SK-N-SH (cell line): Measurements from ENCODE around the gene PLEKHG3. TPM values are rescaled to one million over a fixed set of nuclear protein-coding genes. Genes with fewer than 3 reads are reported as not detected.

Experiments
- CTCF ChIA-PET: fragments of 300-600, 350-600 bp; formaldehyde crosslinking; extraction: SDS; loops from one replicate; lab custom pipeline; 2021; lab: Yijun Ruan, JAX
- POLR2A ChIA-PET: fragments of 350-600 bp; sonication (Branson Sonifier 250); formaldehyde crosslinking; extraction: SDS; loops from one replicate; lab custom pipeline; 2020; ENCODE audit warnings: antibody characterized with exemption, inconsistent platforms; lab: Yijun Ruan, JAX
- DNase-seq: peaks from one replicate; pipeline ENCODE4 v3.0.0; 2012
- H2AFZ ChIP-seq: fragments of 200-600 bp; sonication (generic); 2 replicates; pipeline ENCODE4 v1.8.1; 2016; ENCODE audit warnings: antibody characterized with exemption, mild to moderate bottlenecking, low read depth
- H3F3A ChIP-seq: fragments of 200-600 bp; sonication (generic); replicated peaks from 2 replicates; pipeline ENCODE3; 2016; ENCODE audit warnings: antibody characterized with exemption, mild to moderate bottlenecking; ENCODE audit not compliant: insufficient read depth
- H3K27ac ChIP-seq, 2 experiments: fragments of 200-500 bp in 1 of 2; fragments of 200-600 bp in 1 of 2; sonication (Bioruptor generic) in 1 of 2; sonication (generic), shearing (Covaris generic) in 1 of 2; 2 replicates each; pipeline versions ENCODE4 v1.5.1 to v1.6.1; 2014 to 2016; ENCODE audit warnings: low read depth in 2 of 2, inconsistent platforms in 1 of 2, low read length in 1 of 2, mild to moderate bottlenecking in 1 of 2, mixed read lengths in 1 of 2
- H3K27me3 ChIP-seq: fragments of 200-600 bp; sonication (generic), shearing (Covaris generic); 2 replicates; pipeline ENCODE4 v1.6.1; 2016; ENCODE audit warnings: mixed run types; ENCODE audit not compliant: insufficient read depth
- H3K36me3 ChIP-seq, 2 experiments: fragments of 200-500 bp in 1 of 2; fragments of 200-600 bp in 1 of 2; sonication (Bioruptor generic) in 1 of 2; sonication (generic) in 1 of 2; replicated peaks in 1 of 2; 2 replicates each; pipeline versions ENCODE3 to v1.5.1; 2014 to 2016; ENCODE audit warnings: low read length in 1 of 2, mild to moderate bottlenecking in 1 of 2; ENCODE audit not compliant: insufficient read depth in 2 of 2, control insufficient read depth in 1 of 2
- H3K4me1 ChIP-seq, 2 experiments: fragments of 200-500 bp in 1 of 2; fragments of 200-600 bp in 1 of 2; sonication (Bioruptor generic) in 1 of 2; sonication (generic), shearing (Covaris generic) in 1 of 2; 2 replicates each; pipeline versions ENCODE4 v1.5.1 to v1.6.1; 2014 to 2016; ENCODE audit warnings: low read depth in 1 of 2, low read length in 1 of 2, mixed run types in 1 of 2; ENCODE audit not compliant: insufficient read depth in 2 of 2, control insufficient read depth in 1 of 2
- H3K4me2 ChIP-seq: fragments of 200-600 bp; sonication (generic), shearing (Covaris generic); 2 replicates; pipeline ENCODE4 v1.6.1; 2017; ENCODE audit warnings: mixed run types
- H3K4me3 ChIP-seq, 2 experiments: fragments of 200-500 bp in 1 of 2; fragments of 200-600 bp in 1 of 2; sonication (Bioruptor generic) in 1 of 2; sonication (generic), shearing (Covaris generic) in 1 of 2; 2 replicates each; pipeline versions ENCODE4 v1.5.1 to v1.8.1; 2014 to 2016; ENCODE audit warnings: low read depth in 2 of 2, inconsistent platforms in 1 of 2, low read length in 1 of 2, mild to moderate bottlenecking in 1 of 2, mixed read lengths in 1 of 2, moderate library complexity in 1 of 2
- H3K79me2 ChIP-seq: fragments of 200-600 bp; sonication (generic); 2 replicates; pipeline ENCODE4 v1.8.1; 2017; ENCODE audit warnings: mild to moderate bottlenecking; ENCODE audit not compliant: insufficient read depth
- H3K9ac ChIP-seq: fragments of 200-600 bp; sonication (generic); 2 replicates; pipeline ENCODE4 v1.6.1; 2017; ENCODE audit warnings: mixed run types
- H3K9me2 ChIP-seq: fragments of 200-600 bp; sonication (generic); 2 replicates; pipeline ENCODE4 v1.6.1; 2017; ENCODE audit warnings: mixed run types
- H3K9me3 ChIP-seq: fragments of 200-600 bp; sonication (generic); 2 replicates; pipeline ENCODE4 v1.6.1; 2017; ENCODE audit warnings: mixed run types, mild to moderate bottlenecking, moderate library complexity
- H4K20me1 ChIP-seq: fragments of 200-600 bp; sonication (generic); 2 replicates; pipeline ENCODE4 v1.6.1; 2017; ENCODE audit warnings: mild to moderate bottlenecking, mixed run types; ENCODE audit not compliant: insufficient read depth
- CHD2 ChIP-seq: fragments of 150-350 bp; IDR thresholded peaks from 2 replicates; pipeline ENCODE4 v1.6.1; 2018; ENCODE audit warnings: low read length; ENCODE audit not compliant: partially characterized antibody
- ELF1 ChIP-seq: IDR thresholded peaks from 2 replicates; pipeline ENCODE4 v1.4.0; 2012
- EP300 ChIP-seq, 2 experiments: IDR thresholded peaks; 2 replicates each; pipeline versions ENCODE4 v1.4.0 to v1.6.1; 2012; ENCODE audit warnings: borderline replicate concordance in 1 of 2, low read depth in 1 of 2, low read length in 1 of 2
- EZH2phosphoT487 ChIP-seq: fragments of 200-600 bp; sonication (generic); IDR thresholded peaks from 2 replicates; pipeline ENCODE4 v1.6.1; 2017; ENCODE audit warnings: low read depth, mixed run types, mild to moderate bottlenecking, antibody characterized with exemption, moderate library complexity, borderline replicate concordance
- FOSL2 ChIP-seq: IDR thresholded peaks from 2 replicates; pipeline ENCODE4 v1.4.0; 2012; ENCODE audit warnings: low read depth, mild to moderate bottlenecking, moderate library complexity, borderline replicate concordance
- FOXM1 ChIP-seq: IDR thresholded peaks from 2 replicates; pipeline ENCODE4 v1.4.0; 2012; ENCODE audit warnings: low read depth, mild to moderate bottlenecking
- GATA2 ChIP-seq: sonication (generic); formaldehyde crosslinking; IDR thresholded peaks from 2 replicates; pipeline ENCODE4 v1.5.0; 2020; ENCODE audit warnings: mild to moderate bottlenecking, missing genetic modification reagents
- MEF2A ChIP-seq: IDR thresholded peaks from 2 replicates; pipeline ENCODE4 v1.4.0; 2012; ENCODE audit warnings: low read depth, borderline replicate concordance
- MXI1 ChIP-seq: IDR thresholded peaks from 2 replicates; pipeline ENCODE4 v1.6.1; 2012; ENCODE audit warnings: mild to moderate bottlenecking, low read depth, low read length, improper control_type of control experiment
- NRF1 ChIP-seq: IDR thresholded peaks from 2 replicates; pipeline ENCODE4 v1.6.1; 2012; ENCODE audit warnings: low read depth, mild to moderate bottlenecking, low read length
- POLR2AphosphoS5 ChIP-seq: IDR thresholded peaks from 2 replicates; pipeline ENCODE4 v1.6.1; 2012; ENCODE audit warnings: low read depth, low read length
- RAD21 ChIP-seq: IDR thresholded peaks from 2 replicates; pipeline ENCODE4 v1.6.1; 2012; ENCODE audit warnings: mild to moderate bottlenecking, low read length
- SIN3A ChIP-seq: IDR thresholded peaks from 2 replicates; pipeline ENCODE4 v1.6.1; 2012; ENCODE audit warnings: low read depth, mild to moderate bottlenecking, low read length, moderate library complexity, borderline replicate concordance
- TCF12 ChIP-seq: IDR thresholded peaks from 2 replicates; pipeline ENCODE4 v1.4.0; 2012
- WGBS: methylation state at CpG from one replicate; pipeline ENCODE4 v1.1.6; 2017; ENCODE audit warnings: low lambda C conversion rate; 5-methylcytosine and 5-hydroxymethylcytosine counted together
- polyA plus RNA-seq, 3 experiments: library from polyadenylated mRNA; depleted of rRNA; stranded (reverse); fragments of >200 nt; gene quantifications; 2 replicates each; pipeline ENCODE4 v1.2.3, GENCODE V29; 2012
- TF ChIP-seq, protein P1 (sequence below): fragments of 150-350 bp; IDR thresholded peaks from 2 replicates; pipeline ENCODE4 v1.6.1; 2017; ENCODE audit warnings: antibody characterized with exemption, low read length, low read depth, borderline replicate concordance
- TF ChIP-seq, protein P2 (sequence below): IDR thresholded peaks from 2 replicates; pipeline ENCODE4; 2012
- TF ChIP-seq, protein P3 (sequence below): IDR thresholded peaks from 2 replicates; pipeline ENCODE4 v1.4.0; 2012; ENCODE audit warnings: low read depth, borderline replicate concordance
- TF ChIP-seq, protein P4 (sequence below): IDR thresholded peaks from 2 replicates; pipeline ENCODE4 v1.6.1; 2012; ENCODE audit warnings: mild to moderate bottlenecking, low read depth, low read length, moderate library complexity
- TF ChIP-seq, protein P5 (sequence below): IDR thresholded peaks from 2 replicates; pipeline ENCODE4 v1.4.0; 2012; ENCODE audit warnings: low read depth

PLEKHG3 gene
- polyA plus RNA-seq, 1 of the 3 experiments (the other 2 are of a cell fraction), result 5.1 TPM

DNA sequence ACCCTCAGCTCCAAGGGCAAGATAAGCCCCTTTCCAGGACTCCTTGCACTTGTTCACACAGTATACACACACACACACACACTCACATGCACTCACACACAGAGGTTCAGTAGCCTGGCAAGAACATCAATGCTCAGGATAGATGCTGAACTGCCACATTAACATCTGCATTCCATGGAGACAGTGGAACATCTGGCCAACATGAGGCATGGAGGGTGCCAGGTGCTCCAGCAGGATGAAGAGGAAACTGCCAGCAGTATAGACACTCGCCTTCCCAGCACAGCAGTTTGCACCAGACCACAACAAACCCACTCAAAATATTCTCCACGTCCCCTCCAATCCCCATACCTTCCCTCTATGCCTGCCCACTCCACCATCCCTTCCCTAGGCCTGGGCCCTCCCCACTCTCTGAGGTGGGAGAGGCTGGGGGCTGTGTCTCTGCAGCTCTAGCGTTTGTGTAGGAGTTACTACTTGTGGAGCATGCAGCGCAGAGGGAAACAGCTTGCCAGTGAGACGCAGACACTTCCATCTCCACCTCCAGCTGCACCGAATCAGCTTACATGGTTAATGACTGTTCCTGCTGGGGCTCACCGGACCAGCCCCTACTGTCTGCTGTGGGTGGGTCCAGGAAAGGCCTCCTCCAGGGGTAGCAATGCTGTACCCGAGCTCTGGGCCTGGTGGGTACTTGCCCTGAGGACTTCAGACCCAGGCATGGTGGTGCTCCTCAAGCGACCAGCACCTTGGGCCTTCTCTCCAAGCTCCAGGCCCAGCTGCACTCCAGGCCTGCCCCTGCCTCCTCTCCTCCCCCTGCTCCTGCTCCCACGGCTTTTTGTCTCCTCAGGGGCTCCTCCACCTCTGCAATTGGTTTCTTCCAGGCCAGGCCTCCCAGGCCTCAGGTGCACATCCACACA is 18.6 kb upstream of the PLEKHG3 start:
- POLR2A ChIA-PET, result no interaction called here
- Histone ChIP-seq H3K36me3 (no peaks in the 10 kb centered on the region), H3K4me1 (peaks cover 0 to 5% of the 10 kb centered on the region in 2 experiments; a peak in 1 of 4 replicates), H2AFZ (no peak overlapping the region), H3K79me2 (no peaks in the 10 kb centered on the region), H3K27ac (no peak overlapping the region), H3K4me3 (no peak overlapping the region), H3K9me3 (no peaks in the 10 kb centered on the region), H3K9ac (no peak overlapping the region), H3K4me2 (no peak overlapping the region), H4K20me1 (no peaks in the 10 kb centered on the region), H3K27me3 (no peaks in the 10 kb centered on the region; the same call in 1 of the 2 replicates), H3K9me2 (no peaks in the 10 kb centered on the region), H3F3A (no peaks in the 10 kb centered on the region)
- peak; percentile 31 for DNase-seq
- TF ChIP-seq, protein P1, sequence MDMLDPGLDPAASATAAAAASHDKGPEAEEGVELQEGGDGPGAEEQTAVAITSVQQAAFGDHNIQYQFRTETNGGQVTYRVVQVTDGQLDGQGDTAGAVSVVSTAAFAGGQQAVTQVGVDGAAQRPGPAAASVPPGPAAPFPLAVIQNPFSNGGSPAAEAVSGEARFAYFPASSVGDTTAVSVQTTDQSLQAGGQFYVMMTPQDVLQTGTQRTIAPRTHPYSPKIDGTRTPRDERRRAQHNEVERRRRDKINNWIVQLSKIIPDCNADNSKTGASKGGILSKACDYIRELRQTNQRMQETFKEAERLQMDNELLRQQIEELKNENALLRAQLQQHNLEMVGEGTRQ, result no peak
- CTCF ChIA-PET, result interaction anchor here (3.6 kb wide), 1 partner anchor 79 kb away, joined by 12 read pairs; no protein-coding TSS in a partner anchor
- WGBS, result 65% methylated on average over 9 of the region's 10 CpGs

DNA sequence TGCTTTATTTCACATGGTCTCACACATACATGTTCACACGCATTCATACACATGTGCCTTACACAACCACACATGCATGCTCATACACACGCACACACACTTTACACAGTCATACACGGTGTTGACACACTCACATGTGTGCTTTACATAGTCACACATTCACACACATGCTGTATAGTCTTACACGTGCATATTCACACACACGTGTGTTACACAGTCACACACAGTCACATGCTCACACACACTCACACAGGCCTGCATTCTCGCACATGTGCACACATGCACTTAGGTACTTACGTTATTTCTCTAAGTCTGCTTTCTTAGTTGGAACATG is 18.0 kb upstream of the PLEKHG3 start:
- Histone ChIP-seq H3K36me3 (no peaks in the 10 kb centered on the region), H2AFZ (no peak overlapping the region), H3K27me3 (no peaks in the 10 kb centered on the region; the same call in 1 of the 2 replicates), H3F3A (no peaks in the 10 kb centered on the region), H3K4me1 (peaks cover 0 to 5% of the 10 kb centered on the region in 2 experiments; a peak in 1 of 4 replicates), H3K9ac (no peak overlapping the region), H3K27ac (no peak overlapping the region), H3K4me2 (no peak overlapping the region), H4K20me1 (no peaks in the 10 kb centered on the region), H3K9me2 (no peaks in the 10 kb centered on the region), H3K9me3 (no peaks in the 10 kb centered on the region), H3K79me2 (no peaks in the 10 kb centered on the region), H3K4me3 (no peak overlapping the region)
- 76% methylated on average over 7 of the region's 7 CpGs for WGBS
- DNase-seq, result no peak
- CTCF ChIA-PET, result no interaction called here
- TF ChIP-seq TCF12, result no peak
- TF ChIP-seq, protein P1, result no peak
- no peak for TF ChIP-seq FOSL2
- TF ChIP-seq, protein P2, sequence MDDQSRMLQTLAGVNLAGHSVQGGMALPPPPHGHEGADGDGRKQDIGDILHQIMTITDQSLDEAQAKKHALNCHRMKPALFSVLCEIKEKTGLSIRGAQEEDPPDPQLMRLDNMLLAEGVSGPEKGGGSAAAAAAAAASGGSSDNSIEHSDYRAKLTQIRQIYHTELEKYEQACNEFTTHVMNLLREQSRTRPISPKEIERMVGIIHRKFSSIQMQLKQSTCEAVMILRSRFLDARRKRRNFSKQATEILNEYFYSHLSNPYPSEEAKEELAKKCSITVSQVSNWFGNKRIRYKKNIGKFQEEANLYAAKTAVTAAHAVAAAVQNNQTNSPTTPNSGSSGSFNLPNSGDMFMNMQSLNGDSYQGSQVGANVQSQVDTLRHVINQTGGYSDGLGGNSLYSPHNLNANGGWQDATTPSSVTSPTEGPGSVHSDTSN, result no peak
- TF ChIP-seq, protein P3, sequence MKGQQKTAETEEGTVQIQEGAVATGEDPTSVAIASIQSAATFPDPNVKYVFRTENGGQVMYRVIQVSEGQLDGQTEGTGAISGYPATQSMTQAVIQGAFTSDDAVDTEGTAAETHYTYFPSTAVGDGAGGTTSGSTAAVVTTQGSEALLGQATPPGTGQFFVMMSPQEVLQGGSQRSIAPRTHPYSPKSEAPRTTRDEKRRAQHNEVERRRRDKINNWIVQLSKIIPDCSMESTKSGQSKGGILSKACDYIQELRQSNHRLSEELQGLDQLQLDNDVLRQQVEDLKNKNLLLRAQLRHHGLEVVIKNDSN, result no peak
- no peak for TF ChIP-seq ELF1
- no peak for TF ChIP-seq POLR2AphosphoS5
- TF ChIP-seq SIN3A, result no peak
- TF ChIP-seq GATA2 (CRISPR knock-in tag), result no peak
- no peak for TF ChIP-seq EP300 (IDR thresholded peaks at IDR 0.05; ENCODE audit: borderline replicate concordance in 1 of 2, low read depth in 1 of 2, low read length in 1 of 2)
- no peak for TF ChIP-seq CHD2
- TF ChIP-seq, protein P4, sequence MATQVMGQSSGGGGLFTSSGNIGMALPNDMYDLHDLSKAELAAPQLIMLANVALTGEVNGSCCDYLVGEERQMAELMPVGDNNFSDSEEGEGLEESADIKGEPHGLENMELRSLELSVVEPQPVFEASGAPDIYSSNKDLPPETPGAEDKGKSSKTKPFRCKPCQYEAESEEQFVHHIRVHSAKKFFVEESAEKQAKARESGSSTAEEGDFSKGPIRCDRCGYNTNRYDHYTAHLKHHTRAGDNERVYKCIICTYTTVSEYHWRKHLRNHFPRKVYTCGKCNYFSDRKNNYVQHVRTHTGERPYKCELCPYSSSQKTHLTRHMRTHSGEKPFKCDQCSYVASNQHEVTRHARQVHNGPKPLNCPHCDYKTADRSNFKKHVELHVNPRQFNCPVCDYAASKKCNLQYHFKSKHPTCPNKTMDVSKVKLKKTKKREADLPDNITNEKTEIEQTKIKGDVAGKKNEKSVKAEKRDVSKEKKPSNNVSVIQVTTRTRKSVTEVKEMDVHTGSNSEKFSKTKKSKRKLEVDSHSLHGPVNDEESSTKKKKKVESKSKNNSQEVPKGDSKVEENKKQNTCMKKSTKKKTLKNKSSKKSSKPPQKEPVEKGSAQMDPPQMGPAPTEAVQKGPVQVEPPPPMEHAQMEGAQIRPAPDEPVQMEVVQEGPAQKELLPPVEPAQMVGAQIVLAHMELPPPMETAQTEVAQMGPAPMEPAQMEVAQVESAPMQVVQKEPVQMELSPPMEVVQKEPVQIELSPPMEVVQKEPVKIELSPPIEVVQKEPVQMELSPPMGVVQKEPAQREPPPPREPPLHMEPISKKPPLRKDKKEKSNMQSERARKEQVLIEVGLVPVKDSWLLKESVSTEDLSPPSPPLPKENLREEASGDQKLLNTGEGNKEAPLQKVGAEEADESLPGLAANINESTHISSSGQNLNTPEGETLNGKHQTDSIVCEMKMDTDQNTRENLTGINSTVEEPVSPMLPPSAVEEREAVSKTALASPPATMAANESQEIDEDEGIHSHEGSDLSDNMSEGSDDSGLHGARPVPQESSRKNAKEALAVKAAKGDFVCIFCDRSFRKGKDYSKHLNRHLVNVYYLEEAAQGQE, result no peak
- no peak for TF ChIP-seq FOXM1
- TF ChIP-seq, protein P5, sequence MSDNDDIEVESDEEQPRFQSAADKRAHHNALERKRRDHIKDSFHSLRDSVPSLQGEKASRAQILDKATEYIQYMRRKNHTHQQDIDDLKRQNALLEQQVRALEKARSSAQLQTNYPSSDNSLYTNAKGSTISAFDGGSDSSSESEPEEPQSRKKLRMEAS, result no peak
- TF ChIP-seq RAD21, result no peak
- no peak for TF ChIP-seq MEF2A
- no peak for TF ChIP-seq NRF1
- no peak for TF ChIP-seq EZH2phosphoT487
- TF ChIP-seq MXI1, result no peak
- POLR2A ChIA-PET, result no interaction called here
